PC-3 (cell line): ENCODE measurements around the gene SNUPN. TPM values are rescaled to one million over a fixed set of nuclear protein-coding genes. Genes with fewer than 3 reads are reported as not detected.
"Not testable (repeated sequence)": the region's sequence is repeated elsewhere in the genome, so short reads cannot be mapped to it uniquely, and the experiment has no call there.

ENCODE experiments used
- ATAC-seq: fragments of 200-7000 bp; cut with Tn5 transposase; 2 replicates; pipeline ENCODE4 v1.9.1; 2020; ENCODE audit warnings: mild to moderate bottlenecking, moderate library complexity
- BruUV-seq: library from RNA; stranded (reverse); fragments of 400-500 nt; replicated peaks from 2 replicates; lab custom pipeline; 2021; lab: Mats Ljungman, UMichigan
- CTCF ChIA-PET: fragments of 300-600 bp; sonication (Branson Sonifier 250); formaldehyde crosslinking; loops from one replicate; lab custom pipeline; 2022; ENCODE audit warnings: antibody characterized with exemption; lab: Charles Lee
- POLR2A ChIA-PET: fragments of 300-600 bp; sonication (Branson Sonifier 250); formaldehyde crosslinking; loops from one replicate; lab custom pipeline; 2022; ENCODE audit warnings: antibody characterized with exemption; ENCODE audit not compliant: unreplicated experiment; lab: Charles Lee
- DNase-seq: peaks from one replicate; pipeline ENCODE4 v3.0.0-alpha.2; 2015
- H2AFZ ChIP-seq: fragments of 300-600 bp; sonication (generic); 2 replicates; pipeline ENCODE4 v1.6.0; 2016; ENCODE audit warnings: antibody characterized with exemption, low read length
- H3F3A ChIP-seq: fragments of 300-600 bp; sonication (generic); one replicate; pipeline ENCODE4 v1.6.0; 2017; ENCODE audit warnings: antibody characterized with exemption, low read length, control low read depth, mild to moderate bottlenecking; ENCODE audit not compliant: unreplicated experiment
- H3K27ac ChIP-seq: fragments of 300-600 bp; sonication (generic); 2 replicates; pipeline ENCODE4 v1.5.1; 2016; ENCODE audit warnings: mild to moderate bottlenecking, low read length
- H3K27me3 ChIP-seq: fragments of 300-600 bp; sonication (generic); 2 replicates; pipeline ENCODE4 v1.6.1; 2016; ENCODE audit warnings: low read length, mixed read lengths
- H3K36me3 ChIP-seq: fragments of 300-600 bp; sonication (generic); 2 replicates; pipeline ENCODE4 v1.6.1; 2016; ENCODE audit warnings: low read depth, mixed run types, low read length, mixed read lengths
- H3K4me1 ChIP-seq: fragments of 300-600 bp; sonication (generic); 2 replicates; pipeline ENCODE4 v1.5.1; 2016; ENCODE audit warnings: low read length; ENCODE audit not compliant: insufficient read depth
- H3K4me2 ChIP-seq: fragments of 300-600 bp; sonication (generic); 2 replicates; pipeline ENCODE4 v1.6.0; 2016; ENCODE audit warnings: low read length
- H3K4me3 ChIP-seq: fragments of 300-600 bp; sonication (generic); 2 replicates; pipeline ENCODE4 v1.5.1; 2016; ENCODE audit warnings: mild to moderate bottlenecking, low read length, mixed read lengths
- H3K79me2 ChIP-seq: fragments of 300-600 bp; sonication (generic); 2 replicates; pipeline ENCODE4 v1.6.1; 2017; ENCODE audit warnings: low read length, mixed read lengths
- H3K9ac ChIP-seq: fragments of 300-600 bp; sonication (generic); 2 replicates; pipeline ENCODE4 v1.6.0; 2016; ENCODE audit warnings: mild to moderate bottlenecking, low read length
- H3K9me2 ChIP-seq: fragments of 300-600 bp; sonication (generic); replicated peaks from 2 replicates; pipeline ENCODE4 v1.6.1; 2016; ENCODE audit warnings: mixed run types, low read length, mixed read lengths
- H3K9me3 ChIP-seq: fragments of 300-600 bp; sonication (generic); 2 replicates; pipeline ENCODE4 v1.6.1; 2016; ENCODE audit warnings: low read length, mixed read lengths
- H4K20me1 ChIP-seq: fragments of 300-600 bp; sonication (generic); 2 replicates; pipeline ENCODE4 v1.6.1; 2016; ENCODE audit warnings: low read length, mixed read lengths
- CTCF ChIP-seq: fragments of 300-600 bp; sonication (generic); conservative IDR thresholded peaks from 2 replicates; pipeline ENCODE4 v1.5.1; 2017; ENCODE audit warnings: antibody characterized with exemption, low read depth, mild to moderate bottlenecking, low read length
- EZH2 ChIP-seq: fragments of 300-600 bp; sonication (generic); IDR thresholded peaks from one replicate; pipeline ENCODE4 v1.6.1; 2017; ENCODE audit warnings: antibody characterized with exemption, mild to moderate bottlenecking, low read length; ENCODE audit not compliant: unreplicated experiment
- EZH2phosphoT487 ChIP-seq: fragments of 300-600 bp; sonication (generic); IDR thresholded peaks from 2 replicates; pipeline ENCODE4 v1.6.1; 2018; ENCODE audit warnings: mild to moderate bottlenecking, antibody characterized with exemption, low read length, borderline replicate concordance
- intact Hi-C: fragments of 100-400 bp; cut with micrococcal nuclease; formaldehyde crosslinking; loops from 2 replicates; pipeline ENCODE4 v1.9.0; 2023
- total RNA-seq: library from RNA; depleted of rRNA; stranded (reverse); fragments of >200 nt; gene quantifications from 2 replicates; pipeline ENCODE4 v1.2.3, GENCODE V29; 2014

SNUPN gene
- total RNA-seq, 1 experiment from 2014 or later = 7.9 TPM

- H3F3A ChIP-seq = no peaks in the 10 kb centered on the region
- POLR2A ChIA-PET = no interaction called here
- CTCF ChIA-PET = no interaction called here
Observed at GRCh38 chr15:75589071-75589470, 36.5 kb downstream of the SNUPN start.

GRCh38 chr15:75586422-75586821 lies 39.1 kb downstream of the SNUPN start:
- H4K20me1 ChIP-seq, BruUV-seq, H3K4me3 ChIP-seq, H3K9me2 ChIP-seq, H3K27ac ChIP-seq, DNase-seq, H3K27me3 ChIP-seq, CTCF ChIA-PET, H3F3A ChIP-seq, H2AFZ ChIP-seq, H3K9me3 ChIP-seq, H3K4me1 ChIP-seq, intact Hi-C loops, POLR2A ChIA-PET, H3K4me2 ChIP-seq, ATAC-seq, H3K36me3 ChIP-seq, H3K79me2 ChIP-seq, H3K9ac ChIP-seq: not testable (repeated sequence)

More at GRCh38 chr15:75589071-75589470, 36.5 kb downstream of the SNUPN start:
- no TSS peak for BruUV-seq
- Histone ChIP-seq H4K20me1 (no peaks in the 10 kb centered on the region), H2AFZ (no peak overlapping the region), H3K9ac (no peak overlapping the region), H3K36me3 (no peaks in the 10 kb centered on the region), H3K9me3 (no peaks in the 10 kb centered on the region), H3K27me3 (no peaks in the 10 kb centered on the region), H3K79me2 (no peaks in the 10 kb centered on the region), H3K4me3 (no peak overlapping the region), H3K4me2 (no peak overlapping the region), H3K4me1 (no peaks in the 10 kb centered on the region), H3K9me2 (no peaks in the 10 kb centered on the region), H3K27ac (no peak overlapping the region)
- no peak for ATAC-seq
- no peak for TF ChIP-seq EZH2phosphoT487
- intact Hi-C loops = no loop called here
- no peak for DNase-seq

- CTCF ChIA-PET = no interaction called here
- no peak overlapping the region for H2AFZ ChIP-seq
- no peaks in the 10 kb centered on the region for H3K9me2 ChIP-seq
- no peak overlapping the region for H3K27ac ChIP-seq
- ATAC-seq (no peak), DNase-seq (no peak)
- POLR2A ChIA-PET = no interaction called here
- no peak overlapping the region for H3K4me3 ChIP-seq
- H4K20me1 ChIP-seq = no peaks in the 10 kb centered on the region
- peaks cover under 1% of the 10 kb centered on the region for H3K79me2 ChIP-seq
- intact Hi-C loops = no loop called here
- H3F3A ChIP-seq = no peaks in the 10 kb centered on the region
- BruUV-seq = no TSS peak
- H3K27me3 ChIP-seq = no peaks in the 10 kb centered on the region
- no peak for TF ChIP-seq CTCF
- no peak for TF ChIP-seq EZH2phosphoT487
- no peak for TF ChIP-seq EZH2
- no peak overlapping the region for H3K9ac ChIP-seq
- H3K36me3 ChIP-seq = no peaks in the 10 kb centered on the region
- no peak overlapping the region for H3K4me2 ChIP-seq
- no peaks in the 10 kb centered on the region for H3K9me3 ChIP-seq
- peaks cover 5% of the 10 kb centered on the region; the same call in 1 of the 2 replicates for H3K4me1 ChIP-seq
Observed at GRCh38 chr15:75584121-75584520, 41.4 kb downstream of the SNUPN start.

GRCh38 chr15:75583701-75584100 lies 41.8 kb downstream of the SNUPN start:
- ATAC-seq (no peak), DNase-seq (no peak)
- POLR2A ChIA-PET = no interaction called here
- Histone ChIP-seq H4K20me1 (no peaks in the 10 kb centered on the region), H3K9ac (no peak overlapping the region), H3K27ac (no peak overlapping the region), H2AFZ (no peak overlapping the region), H3F3A (no peaks in the 10 kb centered on the region), H3K4me3 (no peak overlapping the region), H3K4me1 (peaks cover 5% of the 10 kb centered on the region; the same call in 1 of the 2 replicates), H3K79me2 (peaks cover 5% of the 10 kb centered on the region), H3K36me3 (no peaks in the 10 kb centered on the region), H3K4me2 (no peak overlapping the region), H3K9me2 (no peaks in the 10 kb centered on the region), H3K27me3 (no peaks in the 10 kb centered on the region), H3K9me3 (no peaks in the 10 kb centered on the region)
- BruUV-seq = no TSS peak
- TF ChIP-seq EZH2 (no peak), CTCF (no peak), EZH2phosphoT487 (no peak)
- intact Hi-C loops = no loop called here
- CTCF ChIA-PET = no interaction called here

- H3K27ac ChIP-seq, H3K4me1 ChIP-seq, DNase-seq, H4K20me1 ChIP-seq, BruUV-seq, H3F3A ChIP-seq, H2AFZ ChIP-seq, H3K27me3 ChIP-seq, H3K36me3 ChIP-seq, H3K4me3 ChIP-seq, H3K9me2 ChIP-seq, intact Hi-C loops, CTCF ChIA-PET, ATAC-seq, H3K4me2 ChIP-seq, H3K9ac ChIP-seq, H3K9me3 ChIP-seq: not testable (repeated sequence)
- H3K79me2 ChIP-seq = peaks cover 12% of the 10 kb centered on the region
- POLR2A ChIA-PET = interaction anchor here (0.5 kb wide), 1 partner anchor 65 kb away, joined by 3 read pairs; the partner anchor contains the start of gene SNX33
Observed at GRCh38 chr15:75582943-75583342, 42.6 kb downstream of the SNUPN start.
